ENCODE data around the gene TMIGD3.

TMIGD3 gene

DNA sequence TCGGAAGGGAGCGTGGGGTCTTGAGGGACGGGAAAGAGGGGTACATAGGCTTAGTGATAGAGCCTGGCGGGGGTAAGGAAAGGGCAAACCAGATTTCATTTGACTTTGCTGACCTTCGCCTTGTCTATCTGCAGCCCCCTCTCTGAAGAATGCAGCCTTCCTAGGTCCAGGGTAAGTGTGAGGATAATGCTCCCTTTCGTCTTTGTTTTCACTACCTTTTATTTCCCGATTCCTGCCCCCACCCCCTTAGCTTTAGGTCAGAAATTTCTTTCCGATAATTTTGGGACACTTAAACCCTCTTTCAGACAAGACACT, 53.8 kb downstream of the TMIGD3 start:
- TF ChIP-seq, protein P1, sequence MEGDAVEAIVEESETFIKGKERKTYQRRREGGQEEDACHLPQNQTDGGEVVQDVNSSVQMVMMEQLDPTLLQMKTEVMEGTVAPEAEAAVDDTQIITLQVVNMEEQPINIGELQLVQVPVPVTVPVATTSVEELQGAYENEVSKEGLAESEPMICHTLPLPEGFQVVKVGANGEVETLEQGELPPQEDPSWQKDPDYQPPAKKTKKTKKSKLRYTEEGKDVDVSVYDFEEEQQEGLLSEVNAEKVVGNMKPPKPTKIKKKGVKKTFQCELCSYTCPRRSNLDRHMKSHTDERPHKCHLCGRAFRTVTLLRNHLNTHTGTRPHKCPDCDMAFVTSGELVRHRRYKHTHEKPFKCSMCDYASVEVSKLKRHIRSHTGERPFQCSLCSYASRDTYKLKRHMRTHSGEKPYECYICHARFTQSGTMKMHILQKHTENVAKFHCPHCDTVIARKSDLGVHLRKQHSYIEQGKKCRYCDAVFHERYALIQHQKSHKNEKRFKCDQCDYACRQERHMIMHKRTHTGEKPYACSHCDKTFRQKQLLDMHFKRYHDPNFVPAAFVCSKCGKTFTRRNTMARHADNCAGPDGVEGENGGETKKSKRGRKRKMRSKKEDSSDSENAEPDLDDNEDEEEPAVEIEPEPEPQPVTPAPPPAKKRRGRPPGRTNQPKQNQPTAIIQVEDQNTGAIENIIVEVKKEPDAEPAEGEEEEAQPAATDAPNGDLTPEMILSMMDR (conservative IDR thresholded peaks at IDR 0.05; ENCODE audit: low read depth, low read length) = no peak
- no peak for DNase-seq (ENCODE audit: low read depth)
- H3K4me3 ChIP-seq (ENCODE audit: low read length) = peak overlapping the region; percentile 100

DNA sequence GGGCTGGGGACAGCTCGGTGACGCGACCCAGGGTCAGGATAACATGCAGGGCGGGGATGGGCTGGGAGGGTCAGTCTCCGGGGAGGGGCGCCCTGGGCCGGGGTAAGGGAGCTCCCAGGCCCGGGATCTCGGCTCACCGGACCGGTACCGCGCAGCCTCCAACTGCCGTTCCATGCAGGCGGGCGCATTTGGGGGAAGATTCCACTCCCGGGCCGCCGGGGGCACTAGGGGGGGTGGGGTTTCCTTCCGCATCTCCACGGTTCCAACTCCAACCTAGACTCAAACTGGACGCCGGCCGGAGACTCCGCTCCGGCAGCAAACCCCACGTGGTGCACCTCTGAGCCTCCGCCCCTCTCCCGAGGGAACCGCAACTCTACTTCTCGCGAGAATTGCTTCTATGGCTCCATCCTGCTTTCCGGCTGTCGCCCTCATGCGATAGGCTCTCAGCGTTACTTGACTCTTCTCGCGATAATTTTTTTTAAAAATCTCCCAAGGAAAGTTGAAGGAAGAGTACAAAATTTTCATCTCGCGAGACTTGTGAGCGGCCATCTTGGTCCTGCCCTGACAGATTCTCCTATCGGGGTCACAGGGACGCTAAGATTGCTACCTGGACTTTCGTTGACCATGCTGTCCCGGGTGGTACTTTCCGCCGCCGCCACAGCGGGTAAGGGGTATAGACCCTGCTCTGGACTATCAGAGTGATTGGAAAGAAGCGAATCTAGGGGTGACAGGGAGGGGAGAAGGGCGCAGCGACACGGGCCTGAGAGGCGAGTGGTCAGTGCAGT, 54.3 kb downstream of the TMIGD3 start, which contains the start of the genes ATP5PB and WDR77:
Gene ATP5PB (plus strand): TSS at position 547 of the 785 bp plus-strand sequence. CDS start 78 bp downstream, at position 625.
Gene WDR77 (minus strand): TSS at position 339 of the 785 bp plus-strand sequence. CDS start 87 bp downstream, at position 252.
- peak; percentile 95 for DNase-seq (ENCODE audit: low read depth)
- TF ChIP-seq, protein P1 (conservative IDR thresholded peaks at IDR 0.05; ENCODE audit: low read depth, low read length) = no peak
- peak within 1 kb of the TSS; percentile 100 for H3K4me3 ChIP-seq (ENCODE audit: low read length)

DNA sequence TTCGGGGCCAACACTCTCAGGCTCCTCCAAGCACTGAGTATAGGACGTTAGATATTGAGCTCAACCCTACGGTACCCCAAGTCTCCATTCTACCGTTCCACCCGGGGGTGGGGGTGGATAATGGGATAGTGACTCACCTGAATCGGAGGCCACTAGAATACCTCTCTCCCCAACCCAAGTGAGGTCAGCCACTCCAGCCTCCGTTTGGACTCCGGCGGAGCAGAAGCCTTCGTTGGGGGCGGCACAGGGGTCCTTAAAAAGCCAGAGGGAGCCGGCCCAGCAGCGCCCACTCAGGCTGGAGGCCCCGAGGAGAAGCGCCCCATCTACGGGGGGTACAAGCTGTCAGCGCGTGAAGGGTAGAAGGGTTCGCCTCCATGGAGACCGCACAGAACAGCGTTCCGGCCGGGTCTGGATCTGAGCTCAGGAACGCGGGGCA, 54.9 kb downstream of the TMIGD3 start:
- no peak for DNase-seq (ENCODE audit: low read depth)

DNA sequence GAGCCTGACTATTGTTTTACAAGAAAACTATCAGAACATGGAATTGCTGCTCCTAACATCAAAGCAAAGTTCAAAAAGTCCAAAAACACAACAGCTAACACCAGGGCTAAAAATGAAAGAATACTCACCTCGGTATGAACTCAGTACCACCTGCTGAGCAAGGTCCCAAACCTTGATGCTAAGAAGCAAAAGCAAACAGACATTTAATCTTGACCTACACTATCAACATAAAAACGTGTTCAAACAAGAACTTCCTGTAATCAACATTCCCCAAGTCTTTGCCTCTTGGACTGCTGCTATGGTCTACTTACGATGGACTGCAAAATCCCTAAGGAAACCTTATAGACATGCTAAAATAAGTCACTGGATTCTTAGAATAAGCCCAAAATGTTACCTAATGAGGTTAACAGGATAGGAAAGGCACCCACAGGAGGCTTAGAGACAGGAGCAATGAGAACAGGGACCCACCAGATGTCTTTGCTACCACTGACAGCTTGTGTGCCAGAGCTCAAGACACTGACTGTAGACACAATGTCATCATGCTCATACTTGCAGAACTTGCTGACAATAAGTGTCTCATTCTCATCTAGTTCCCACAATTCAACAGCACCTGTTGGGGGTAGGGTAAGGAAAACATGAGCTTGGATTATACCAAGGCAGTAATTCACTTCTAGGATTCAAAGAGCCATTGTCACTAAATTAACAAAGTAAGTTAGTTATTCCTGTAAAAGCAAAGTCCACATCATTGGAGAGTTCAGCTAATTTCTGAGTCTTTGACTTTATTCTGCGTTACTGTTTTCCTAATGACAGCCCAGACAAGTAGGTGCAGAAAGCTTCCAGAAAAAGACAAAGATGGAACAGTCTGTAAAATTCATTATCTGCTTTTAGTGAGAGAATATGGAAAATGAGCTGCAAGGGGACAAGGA, 56.2 kb downstream of the TMIGD3 start:
- peak overlapping the region; percentile 100 for H3K4me3 ChIP-seq (ENCODE audit: low read length)
- TF ChIP-seq, protein P1 (conservative IDR thresholded peaks at IDR 0.05; ENCODE audit: low read depth, low read length) = no peak
- DNase-seq (ENCODE audit: low read depth) = no peak

More for the DNA sequence above, 54.9 kb downstream of the TMIGD3 start:
- H3K4me3 ChIP-seq (ENCODE audit: low read length) = peak overlapping the region; percentile 100
- TF ChIP-seq, protein P1 (conservative IDR thresholded peaks at IDR 0.05; ENCODE audit: low read depth, low read length) = no peak

DNA sequence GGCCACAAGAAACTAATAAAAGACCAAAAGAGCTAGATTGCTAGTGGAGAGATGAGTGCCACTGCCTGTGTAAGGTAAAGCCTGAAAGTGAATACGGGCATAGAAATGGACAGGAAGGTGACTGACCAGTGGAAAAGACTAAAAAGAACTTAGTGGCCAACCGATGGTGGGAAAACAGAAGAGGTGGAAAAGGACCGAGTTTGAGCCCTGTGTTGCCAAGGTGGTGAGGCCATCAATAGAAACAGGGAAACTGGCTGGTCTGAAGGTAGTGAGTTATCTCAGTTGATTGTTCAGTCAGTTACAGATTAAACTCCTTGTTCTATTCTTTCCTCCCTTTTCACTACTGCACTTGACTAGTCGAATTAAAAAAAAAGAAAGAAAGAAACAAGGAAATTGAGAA, 56.9 kb downstream of the TMIGD3 start:
- no peak overlapping the region for H3K4me3 ChIP-seq (ENCODE audit: low read length)
- TF ChIP-seq, protein P1 (conservative IDR thresholded peaks at IDR 0.05; ENCODE audit: low read depth, low read length) = no peak

DNA sequence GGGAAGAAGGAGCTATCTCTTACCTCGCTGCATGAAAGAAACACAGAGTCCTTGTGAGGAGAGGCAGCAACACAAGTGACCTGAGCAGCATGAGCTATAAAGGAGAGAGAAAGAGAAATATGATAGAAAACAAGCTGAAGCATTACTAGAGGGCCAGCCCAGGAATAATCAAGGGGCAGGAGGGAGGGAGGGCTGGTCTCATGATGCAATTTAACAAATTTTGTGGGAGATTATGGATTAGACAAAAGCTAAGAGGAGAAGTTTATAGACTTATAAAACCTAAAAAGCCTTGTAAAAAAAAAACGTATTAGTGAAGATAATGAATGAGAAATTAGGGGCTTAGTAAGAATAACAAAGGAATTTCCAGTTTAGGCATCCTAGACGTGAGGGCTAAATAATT, 59.4 kb downstream of the TMIGD3 start:
- TF ChIP-seq, protein P1 (conservative IDR thresholded peaks at IDR 0.05; ENCODE audit: low read depth, low read length) = no peak
- no peak for DNase-seq (ENCODE audit: low read depth)
- H3K4me3 ChIP-seq (ENCODE audit: low read length) = no peak overlapping the region

More for the DNA sequence above, 56.9 kb downstream of the TMIGD3 start:
- no peak for DNase-seq (ENCODE audit: low read depth)

Data from retinal pigment epithelial cell (primary cell).